Femur (tissue), 1 donor: ENCODE results near the gene KLHDC1.
"Not testable (repeated sequence)": the region's sequence is repeated elsewhere in the genome, so short reads cannot be mapped to it uniquely, and the experiment has no call there.

Experiments used
- DNase-seq: peaks from one replicate; pipeline ENCODE4 v3.0.0-alpha.2; 2017

The KLHDC1 gene

GRCh38 chr14:49727171-49727570 lies 34.3 kb downstream of the KLHDC1 start:
- no peak for DNase-seq

- DNase-seq, result no peak
Observed at GRCh38 chr14:49732896-49733295, 40.0 kb downstream of the KLHDC1 start.

- DNase-seq, result no peak
Observed at GRCh38 chr14:49733836-49734235, 40.9 kb downstream of the KLHDC1 start.

GRCh38 chr14:49735669-49736068 lies 42.7 kb downstream of the KLHDC1 start:
- not testable (repeated sequence) for DNase-seq

GRCh38 chr14:49745191-49745590 lies 52.3 kb downstream of the KLHDC1 start:
- DNase-seq, result no peak

GRCh38 chr14:49746476-49746875 lies 53.6 kb downstream of the KLHDC1 start:
- not testable (repeated sequence) for DNase-seq

GRCh38 chr14:49754570-49755097 lies 61.7 kb downstream of the KLHDC1 start:
- DNase-seq, result no peak

GRCh38 chr14:49755378-49755777 lies 62.5 kb downstream of the KLHDC1 start:
- DNase-seq, result no peak

- DNase-seq, result no peak
Observed at GRCh38 chr14:49761839-49762551, 69.1 kb downstream of the KLHDC1 start.

GRCh38 chr14:49766839-49767238 lies 73.9 kb downstream of the KLHDC1 start:
- DNase-seq, result no peak

- no peak for DNase-seq
Observed at GRCh38 chr14:49767270-49767570, 74.3 kb downstream of the KLHDC1 start.

GRCh38 chr14:49767571-49768300 lies 74.8 kb downstream of the KLHDC1 start, which contains the start of gene KLHDC2:
Gene KLHDC2, plus strand, starts transcription at chr14:49768153. Its CDS starts 316 bp downstream, at chr14:49768469.
- DNase-seq, result peak; percentile 95

GRCh38 chr14:49768301-49769121 lies 75.6 kb downstream of the KLHDC1 start:
- DNase-seq, result peak; percentile 65

- DNase-seq, result peak; percentile 33
Observed at GRCh38 chr14:49769171-49769570, 76.3 kb downstream of the KLHDC1 start.

- no peak for DNase-seq
Observed at GRCh38 chr14:49769581-49770211, 76.8 kb downstream of the KLHDC1 start.

GRCh38 chr14:49770212-49770817 lies 77.4 kb downstream of the KLHDC1 start:
- no peak for DNase-seq

GRCh38 chr14:49771691-49772090 lies 78.8 kb downstream of the KLHDC1 start:
- not testable (repeated sequence) for DNase-seq

- DNase-seq, result no peak
Observed at GRCh38 chr14:49774106-49774505, 81.2 kb downstream of the KLHDC1 start.

GRCh38 chr14:49778421-49778820 lies 85.5 kb downstream of the KLHDC1 start:
- no peak for DNase-seq

GRCh38 chr14:49781040-49781439 lies 88.1 kb downstream of the KLHDC1 start:
- not testable (repeated sequence) for DNase-seq

GRCh38 chr14:49783394-49784014 lies 90.6 kb downstream of the KLHDC1 start:
- no peak for DNase-seq

- no peak for DNase-seq
Observed at GRCh38 chr14:49786315-49786714, 93.4 kb downstream of the KLHDC1 start.
